Measurements from ENCODE around the gene ZNF200. TPM values are rescaled to one million over a fixed set of nuclear protein-coding genes. Genes with fewer than 3 reads are reported as not detected.

The ZNF200 gene
- total and polyA plus RNA-seq, 2 of the 13 experiments (the other 11 are each of a cell fraction or from before 2014, with no cell fraction given), result 3.5 to 16.5 TPM

DNA sequence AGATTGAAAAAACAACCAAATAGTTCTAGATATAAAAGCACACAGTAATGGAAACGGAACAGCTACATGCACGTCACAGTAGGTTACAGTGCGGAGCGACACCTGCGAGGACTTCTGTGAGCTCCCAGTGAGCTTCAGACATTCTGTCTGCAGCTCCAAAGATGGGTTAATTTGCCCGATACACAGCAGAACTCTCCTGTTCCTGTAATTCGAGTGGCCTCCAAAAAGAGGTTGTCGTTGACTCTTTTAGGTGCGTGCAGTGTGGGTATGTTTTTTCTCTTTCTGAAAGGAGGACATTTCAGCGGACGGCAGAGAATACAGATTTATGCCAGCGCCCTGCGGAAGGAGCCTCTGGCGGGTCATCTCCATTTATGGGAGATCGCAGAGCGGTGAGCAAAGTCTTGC lies 44.0 kb downstream of the ZNF200 start (continued):
- TF ChIP-seq JUNB (CRISPR knock-in tag; IDR thresholded peaks at IDR 0.05; ENCODE audit: borderline replicate concordance) (no peak), PHF21A (CRISPR knock-in tag; IDR thresholded peaks at IDR 0.05) (no peak), REPIN1 (CRISPR knock-in tag; IDR thresholded peaks at IDR 0.05; ENCODE audit: borderline replicate concordance, low read depth) (no peak; the same call in 1 of the 2 replicates), MBD4 (IDR thresholded peaks at IDR 0.05; ENCODE audit: borderline replicate concordance, low read length) (no peak), ZNF225 (CRISPR knock-in tag; IDR thresholded peaks at IDR 0.05) (no peak), MAF1 (CRISPR knock-in tag; IDR thresholded peaks at IDR 0.05; ENCODE audit: borderline replicate concordance) (no peak), FOXK1 (CRISPR knock-in tag; IDR thresholded peaks at IDR 0.05; ENCODE audit: borderline replicate concordance, low read depth) (no peak), ZNF746 (CRISPR knock-in tag; IDR thresholded peaks at IDR 0.05) (no peak), ZNF343 (CRISPR knock-in tag; IDR thresholded peaks at IDR 0.05) (0 out of 2 replicates have a peak, but pooled peaks have one; percentile 9), ISL2 (CRISPR knock-in tag; IDR thresholded peaks at IDR 0.05) (no peak), FOXK2 (IDR thresholded peaks at IDR 0.05) (no peak), ATAD3A (CRISPR knock-in tag; IDR thresholded peaks at IDR 0.05) (no peak)
- TF ChIP-seq, protein P1, sequence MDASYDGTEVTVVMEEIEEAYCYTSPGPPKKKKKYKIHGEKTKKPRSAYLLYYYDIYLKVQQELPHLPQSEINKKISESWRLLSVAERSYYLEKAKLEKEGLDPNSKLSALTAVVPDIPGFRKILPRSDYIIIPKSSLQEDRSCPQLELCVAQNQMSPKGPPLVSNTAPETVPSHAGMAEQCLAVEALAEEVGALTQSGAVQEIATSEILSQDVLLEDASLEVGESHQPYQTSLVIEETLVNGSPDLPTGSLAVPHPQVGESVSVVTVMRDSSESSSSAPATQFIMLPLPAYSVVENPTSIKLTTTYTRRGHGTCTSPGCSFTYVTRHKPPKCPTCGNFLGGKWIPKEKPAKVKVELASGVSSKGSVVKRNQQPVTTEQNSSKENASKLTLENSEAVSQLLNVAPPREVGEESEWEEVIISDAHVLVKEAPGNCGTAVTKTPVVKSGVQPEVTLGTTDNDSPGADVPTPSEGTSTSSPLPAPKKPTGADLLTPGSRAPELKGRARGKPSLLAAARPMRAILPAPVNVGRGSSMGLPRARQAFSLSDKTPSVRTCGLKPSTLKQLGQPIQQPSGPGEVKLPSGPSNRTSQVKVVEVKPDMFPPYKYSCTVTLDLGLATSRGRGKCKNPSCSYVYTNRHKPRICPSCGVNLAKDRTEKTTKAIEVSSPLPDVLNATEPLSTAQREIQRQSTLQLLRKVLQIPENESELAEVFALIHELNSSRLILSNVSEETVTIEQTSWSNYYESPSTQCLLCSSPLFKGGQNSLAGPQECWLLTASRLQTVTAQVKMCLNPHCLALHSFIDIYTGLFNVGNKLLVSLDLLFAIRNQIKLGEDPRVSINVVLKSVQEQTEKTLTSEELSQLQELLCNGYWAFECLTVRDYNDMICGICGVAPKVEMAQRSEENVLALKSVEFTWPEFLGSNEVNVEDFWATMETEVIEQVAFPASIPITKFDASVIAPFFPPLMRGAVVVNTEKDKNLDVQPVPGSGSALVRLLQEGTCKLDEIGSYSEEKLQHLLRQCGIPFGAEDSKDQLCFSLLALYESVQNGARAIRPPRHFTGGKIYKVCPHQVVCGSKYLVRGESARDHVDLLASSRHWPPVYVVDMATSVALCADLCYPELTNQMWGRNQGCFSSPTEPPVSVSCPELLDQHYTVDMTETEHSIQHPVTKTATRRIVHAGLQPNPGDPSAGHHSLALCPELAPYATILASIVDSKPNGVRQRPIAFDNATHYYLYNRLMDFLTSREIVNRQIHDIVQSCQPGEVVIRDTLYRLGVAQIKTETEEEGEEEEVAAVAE (CRISPR knock-in tag; IDR thresholded peaks at IDR 0.05; ENCODE audit: borderline replicate concordance), result no peak
- TF ChIP-seq, protein P2, sequence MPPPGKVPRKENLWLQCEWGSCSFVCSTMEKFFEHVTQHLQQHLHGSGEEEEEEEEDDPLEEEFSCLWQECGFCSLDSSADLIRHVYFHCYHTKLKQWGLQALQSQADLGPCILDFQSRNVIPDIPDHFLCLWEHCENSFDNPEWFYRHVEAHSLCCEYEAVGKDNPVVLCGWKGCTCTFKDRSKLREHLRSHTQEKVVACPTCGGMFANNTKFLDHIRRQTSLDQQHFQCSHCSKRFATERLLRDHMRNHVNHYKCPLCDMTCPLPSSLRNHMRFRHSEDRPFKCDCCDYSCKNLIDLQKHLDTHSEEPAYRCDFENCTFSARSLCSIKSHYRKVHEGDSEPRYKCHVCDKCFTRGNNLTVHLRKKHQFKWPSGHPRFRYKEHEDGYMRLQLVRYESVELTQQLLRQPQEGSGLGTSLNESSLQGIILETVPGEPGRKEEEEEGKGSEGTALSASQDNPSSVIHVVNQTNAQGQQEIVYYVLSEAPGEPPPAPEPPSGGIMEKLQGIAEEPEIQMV (CRISPR knock-in tag; IDR thresholded peaks at IDR 0.05; ENCODE audit: low read depth), result 0 out of 2 replicates have a peak, but pooled peaks have one; percentile 17
- TF ChIP-seq, protein P3, sequence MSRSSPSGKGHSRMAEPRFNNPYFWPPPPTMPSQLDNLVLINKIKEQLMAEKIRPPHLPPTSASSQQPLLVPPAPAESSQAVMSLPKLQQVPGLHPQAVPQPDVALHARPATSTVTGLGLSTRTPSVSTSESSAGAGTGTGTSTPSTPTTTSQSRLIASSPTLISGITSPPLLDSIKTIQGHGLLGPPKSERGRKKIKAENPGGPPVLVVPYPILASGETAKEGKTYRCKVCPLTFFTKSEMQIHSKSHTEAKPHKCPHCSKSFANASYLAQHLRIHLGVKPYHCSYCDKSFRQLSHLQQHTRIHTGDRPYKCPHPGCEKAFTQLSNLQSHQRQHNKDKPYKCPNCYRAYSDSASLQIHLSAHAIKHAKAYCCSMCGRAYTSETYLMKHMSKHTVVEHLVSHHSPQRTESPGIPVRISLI (CRISPR knock-in tag; IDR thresholded peaks at IDR 0.05; ENCODE audit: borderline replicate concordance), result no peak

Data from HepG2 (cell line).